Activated T-helper 2 cell treated with anti-CD3 and anti-CD28 coated beads, Interferon-gamma antibody, Interleukin-2, Interleukin-4, amounts not matched to agents 10 μg/mL and 5 μg/mL and 100 μg/mL, durations not matched to agents 14 hours and 24 hours and 36 hours (primary cell): ENCODE measurements around the gene ZNF423. TPM values are rescaled to one million over a fixed set of nuclear protein-coding genes. Genes with fewer than 3 reads are reported as not detected.
"Not testable (repeated sequence)": the region's sequence is repeated elsewhere in the genome, so short reads cannot be mapped to it uniquely, and the experiment has no call there.

Experiments used
- DNase-seq: peaks from one replicate; pipeline ENCODE4 v3.0.0; 2021; ENCODE audit warnings: low spot score
- H3K27ac Mint-ChIP-seq: one replicate; pipeline ENCODE4 v1.8.0; 2021; ENCODE audit warnings: mixed read lengths
- H3K27me3 Mint-ChIP-seq: one replicate; pipeline ENCODE4 v1.8.0; 2021; ENCODE audit warnings: low read depth, mixed read lengths
- H3K36me3 Mint-ChIP-seq: one replicate; pipeline ENCODE4 v1.8.0; 2021; ENCODE audit warnings: low read depth, mixed read lengths
- H3K4me1 Mint-ChIP-seq: one replicate; pipeline ENCODE4 v1.8.0; 2021; ENCODE audit warnings: low read depth, mixed read lengths
- H3K4me3 Mint-ChIP-seq: one replicate; pipeline ENCODE4 v1.8.0; 2021; ENCODE audit warnings: low read depth, mild to moderate bottlenecking, moderate library complexity, mixed read lengths
- H3K9me3 Mint-ChIP-seq: one replicate; pipeline ENCODE4 v1.8.0; 2021; ENCODE audit warnings: mixed read lengths
- intact Hi-C: fragments of 100-400 bp; cut with micrococcal nuclease; formaldehyde crosslinking; loops from one replicate; pipeline ENCODE4 v1.15.1; 2023
- total RNA-seq: library from RNA; stranded (reverse); gene quantifications from 2 replicates; pipeline ENCODE4 v1.2.3, GENCODE V29; 2022

ZNF423 gene
- total RNA-seq, 1 donor from 2014 or later, result not detected

DNA sequence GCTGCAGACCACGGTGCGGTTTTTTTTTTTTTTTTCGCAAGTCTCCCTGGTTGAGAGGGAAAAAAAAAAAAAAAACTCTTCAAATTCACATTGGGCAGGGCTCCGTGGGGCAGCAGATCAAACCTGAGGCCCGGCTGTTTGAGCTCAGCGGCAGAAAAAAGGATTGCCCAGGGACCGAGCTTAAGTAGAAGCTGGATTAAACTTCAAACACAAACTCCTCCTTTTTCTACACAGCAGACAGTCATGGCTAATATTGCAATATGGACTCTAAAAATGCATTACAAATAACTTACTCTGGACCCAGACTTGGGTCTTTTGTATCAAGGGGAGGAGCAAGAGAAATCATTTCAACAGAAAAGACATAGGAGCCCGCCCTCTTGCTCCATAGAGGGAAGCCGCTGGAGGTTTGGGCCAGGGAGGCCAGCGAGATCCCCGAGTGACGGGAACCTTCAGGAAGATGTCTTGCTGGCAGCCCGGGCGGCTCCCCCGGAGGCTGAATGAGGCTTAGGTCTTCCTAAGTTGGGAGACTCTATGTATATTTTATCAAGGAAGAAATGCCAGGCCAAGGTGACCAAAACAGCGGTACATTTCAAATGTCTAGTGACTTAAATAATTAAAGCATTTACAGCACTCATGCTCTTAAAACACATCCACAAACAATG lies 167.7 kb downstream of the ZNF423 start:
- Mint-ChIP-seq H3K36me3 (no peaks in the 10 kb centered on the region), H3K27ac (no peak overlapping the region), H3K4me3 (no peak overlapping the region), H3K4me1 (no peaks in the 10 kb centered on the region), H3K9me3 (no peaks in the 10 kb centered on the region), H3K27me3 (peaks cover 4% of the 10 kb centered on the region)
- intact Hi-C loops, result no loop called here
- no peak for DNase-seq

DNA sequence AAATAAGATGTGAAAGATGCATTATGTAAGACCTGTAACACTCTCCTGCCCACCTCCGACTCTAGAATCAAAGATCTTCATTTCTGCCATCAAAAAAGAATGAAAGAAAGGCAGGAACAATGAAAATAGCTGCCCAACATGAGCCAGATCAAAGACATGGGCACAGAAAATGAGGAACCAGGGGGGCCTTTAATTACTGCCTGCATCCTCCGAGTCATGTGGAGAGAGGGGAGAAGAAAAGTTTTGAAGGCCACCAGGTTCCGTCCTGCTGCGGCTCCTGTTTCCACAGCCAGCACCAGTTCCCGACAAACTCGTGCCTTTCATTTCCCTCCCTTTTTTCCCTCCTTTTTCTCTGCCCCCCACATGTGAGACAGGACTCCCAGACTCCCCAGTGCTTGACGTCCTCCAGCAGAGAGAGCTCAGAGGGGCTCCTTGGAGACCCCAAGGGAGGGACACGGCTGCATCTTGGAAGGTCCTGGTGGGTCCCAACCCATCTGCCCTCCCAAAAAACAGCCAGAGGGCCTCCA lies 168.4 kb downstream of the ZNF423 start:
- H3K36me3 Mint-ChIP-seq, result no peaks in the 10 kb centered on the region
- H3K4me1 Mint-ChIP-seq, result no peaks in the 10 kb centered on the region
- no peak overlapping the region for H3K4me3 Mint-ChIP-seq
- H3K9me3 Mint-ChIP-seq, result no peaks in the 10 kb centered on the region
- H3K27ac Mint-ChIP-seq, result no peak overlapping the region
- DNase-seq, result no peak
- peaks cover 4% of the 10 kb centered on the region for H3K27me3 Mint-ChIP-seq
- intact Hi-C loops, result no loop called here

DNA sequence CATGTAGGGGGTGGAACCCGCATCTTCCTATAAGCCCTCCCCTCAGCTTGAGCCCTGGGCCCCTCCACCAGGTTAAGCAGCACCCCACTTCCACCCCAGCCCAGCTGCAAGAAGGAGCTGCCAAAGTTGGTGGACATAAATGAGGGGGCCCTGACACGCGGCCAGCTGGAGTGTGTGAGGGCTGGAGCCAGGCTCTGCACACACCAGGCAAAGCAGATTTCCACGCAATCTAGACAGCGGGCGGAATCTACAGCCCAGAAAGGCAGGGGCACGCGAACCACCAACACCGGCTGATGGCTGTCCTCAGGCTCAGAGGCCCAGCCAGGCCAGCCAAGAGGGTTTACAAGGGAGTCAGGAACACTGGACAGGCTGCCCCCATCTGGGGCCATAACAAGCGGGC lies 171.2 kb downstream of the ZNF423 start:
- Mint-ChIP-seq H3K27me3 (peaks cover 4% of the 10 kb centered on the region), H3K4me1 (no peaks in the 10 kb centered on the region), H3K4me3 (no peak overlapping the region), H3K36me3 (no peaks in the 10 kb centered on the region), H3K9me3 (no peaks in the 10 kb centered on the region), H3K27ac (no peak overlapping the region)
- no peak for DNase-seq
- intact Hi-C loops, result no loop called here

- Mint-ChIP-seq H3K4me1 (no peaks in the 10 kb centered on the region), H3K27ac (no peak overlapping the region), H3K4me3 (no peak overlapping the region), H3K36me3 (no peaks in the 10 kb centered on the region), H3K9me3 (no peaks in the 10 kb centered on the region), H3K27me3 (peaks cover 3% of the 10 kb centered on the region)
- intact Hi-C loops, result no loop called here
- no peak for DNase-seq
These were observed 173.2 kb downstream of the ZNF423 start for GRCh38 chr16:49682577-49683165.

- intact Hi-C loops, result no loop called here
- H3K9me3 Mint-ChIP-seq, result no peaks in the 10 kb centered on the region
- no peak for DNase-seq
- no peaks in the 10 kb centered on the region for H3K36me3 Mint-ChIP-seq
- no peak overlapping the region for H3K27ac Mint-ChIP-seq
- no peaks in the 10 kb centered on the region for H3K4me1 Mint-ChIP-seq
- no peak overlapping the region for H3K4me3 Mint-ChIP-seq
- H3K27me3 Mint-ChIP-seq, result no peaks in the 10 kb centered on the region
These were observed 174.6 kb downstream of the ZNF423 start for GRCh38 chr16:49681217-49681883.

DNA sequence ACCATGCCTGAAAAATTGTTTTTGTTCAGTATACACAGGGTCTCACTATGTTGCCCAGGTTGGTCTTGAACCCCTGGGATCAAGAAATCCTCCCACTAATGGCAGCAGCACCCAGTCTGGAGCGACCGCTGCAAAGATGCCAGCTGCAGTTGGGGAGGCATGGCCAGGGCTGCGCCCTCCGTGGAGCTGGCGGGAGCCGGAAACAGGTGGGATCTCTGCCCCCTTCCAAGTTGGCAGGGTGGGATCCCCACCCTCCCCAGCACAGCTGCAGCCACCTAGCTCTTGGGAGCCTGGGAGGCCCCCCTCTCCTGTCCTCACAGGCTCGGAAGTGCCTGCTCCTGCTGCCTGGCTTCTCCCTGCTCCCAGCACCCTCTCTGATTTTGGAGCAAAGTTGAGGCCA lies 176.8 kb downstream of the ZNF423 start:
- Mint-ChIP-seq H3K27me3 (no peaks in the 10 kb centered on the region), H3K36me3 (no peaks in the 10 kb centered on the region), H3K4me3 (no peak overlapping the region), H3K9me3 (no peaks in the 10 kb centered on the region), H3K4me1 (no peaks in the 10 kb centered on the region), H3K27ac (no peak overlapping the region)
- intact Hi-C loops, result no loop called here
- DNase-seq, result no peak

DNA sequence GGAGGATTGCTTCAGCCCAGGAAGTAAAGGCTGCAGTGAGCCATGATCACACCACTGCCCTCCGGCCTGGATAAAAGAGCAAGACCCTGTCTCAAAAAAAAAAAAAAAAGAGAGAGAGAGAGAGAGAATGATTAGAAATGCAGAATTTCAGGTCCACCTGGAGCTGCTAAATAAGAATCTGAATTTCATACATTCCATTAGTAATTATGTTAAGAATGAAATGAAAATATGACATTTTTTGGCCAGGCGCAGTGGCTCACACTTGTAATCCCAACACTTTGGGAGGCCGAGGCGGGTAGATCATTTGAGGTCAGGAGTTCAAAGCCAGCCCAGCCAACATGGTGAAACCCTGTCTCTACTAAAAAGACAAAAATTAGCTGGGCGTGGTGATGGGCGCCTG lies 178.3 kb downstream of the ZNF423 start:
- H3K27me3 Mint-ChIP-seq, H3K27ac Mint-ChIP-seq, H3K4me1 Mint-ChIP-seq, H3K36me3 Mint-ChIP-seq, H3K4me3 Mint-ChIP-seq, DNase-seq, intact Hi-C loops, H3K9me3 Mint-ChIP-seq: not testable (repeated sequence)

GRCh38 chr16:49675413-49675812 lies 180.5 kb downstream of the ZNF423 start:
- H3K9me3 Mint-ChIP-seq, result no peaks in the 10 kb centered on the region
- H3K4me3 Mint-ChIP-seq, result no peak overlapping the region
- H3K36me3 Mint-ChIP-seq, result no peaks in the 10 kb centered on the region
- no peak for DNase-seq
- no peaks in the 10 kb centered on the region for H3K4me1 Mint-ChIP-seq
- intact Hi-C loops, result no loop called here
- H3K27me3 Mint-ChIP-seq, result no peaks in the 10 kb centered on the region
- H3K27ac Mint-ChIP-seq, result no peak overlapping the region

DNA sequence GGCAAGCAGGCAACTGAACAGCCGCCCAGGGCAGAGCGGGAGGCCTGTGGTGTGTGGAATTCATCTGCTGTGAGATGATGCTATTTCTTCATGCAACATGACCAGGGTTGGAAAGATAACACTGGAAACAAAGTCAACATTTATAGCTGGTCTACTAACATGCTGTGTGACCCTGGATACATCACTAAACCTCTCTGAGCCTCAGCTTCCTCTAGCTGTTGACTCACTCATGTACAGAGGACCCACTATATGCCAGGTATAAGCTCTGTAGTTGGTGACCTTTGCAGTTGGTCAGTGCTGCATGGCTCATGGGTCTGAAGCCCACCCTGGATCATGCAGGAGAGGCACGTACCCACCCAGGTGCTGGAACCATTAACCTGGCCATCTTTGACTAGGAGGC lies 180.9 kb downstream of the ZNF423 start:
- no peaks in the 10 kb centered on the region for H3K9me3 Mint-ChIP-seq
- no peaks in the 10 kb centered on the region for H3K27me3 Mint-ChIP-seq
- no peak overlapping the region for H3K4me3 Mint-ChIP-seq
- no peaks in the 10 kb centered on the region for H3K4me1 Mint-ChIP-seq
- no peak for DNase-seq
- intact Hi-C loops, result no loop called here
- H3K36me3 Mint-ChIP-seq, result no peaks in the 10 kb centered on the region
- no peak overlapping the region for H3K27ac Mint-ChIP-seq

DNA sequence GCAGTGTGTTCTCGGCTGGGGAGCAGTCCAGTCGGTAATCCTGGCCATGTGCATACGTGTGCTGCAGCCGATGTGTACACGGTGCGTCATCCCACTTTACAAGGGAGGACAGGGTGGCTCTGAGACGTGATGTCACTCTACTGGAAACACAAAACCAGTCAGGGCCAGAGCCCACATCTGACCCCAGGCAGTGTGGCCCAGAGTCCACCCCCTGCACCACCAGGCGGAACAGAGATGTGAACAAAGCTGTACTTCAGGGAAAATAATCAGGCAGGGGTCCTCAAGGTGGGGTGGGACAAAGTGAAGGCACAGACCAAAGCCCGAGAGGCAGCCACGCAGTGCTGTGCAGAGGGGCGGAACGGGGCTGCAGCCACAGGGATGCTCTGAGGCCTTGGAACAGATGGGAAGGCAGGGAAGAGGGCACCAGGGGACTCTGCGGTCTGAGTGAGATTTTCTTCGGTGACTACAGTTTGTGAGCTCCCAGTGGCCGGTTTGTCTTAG lies 181.5 kb downstream of the ZNF423 start:
- H3K4me3 Mint-ChIP-seq, result no peak overlapping the region
- intact Hi-C loops, result no loop called here

DNA sequence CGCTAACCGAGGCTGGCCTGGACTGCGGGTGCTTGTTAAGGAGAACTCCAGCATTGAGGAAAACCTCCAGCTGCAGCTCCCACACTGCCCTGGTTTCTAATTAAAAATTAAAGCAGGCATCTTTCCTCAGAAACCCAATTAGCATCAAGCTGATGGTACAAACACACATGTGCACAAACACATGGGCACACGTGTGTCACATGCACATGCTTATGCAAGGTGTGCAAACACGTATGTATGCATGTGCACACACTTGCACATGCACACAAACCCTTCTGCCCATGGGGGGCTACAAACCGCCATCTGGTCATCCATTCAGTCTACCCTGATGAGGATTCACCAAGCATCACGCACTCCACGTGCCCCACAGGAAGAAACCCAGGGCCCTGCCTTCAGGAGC lies 182.5 kb downstream of the ZNF423 start:
- no peak overlapping the region for H3K27ac Mint-ChIP-seq
- intact Hi-C loops, result no loop called here
- no peaks in the 10 kb centered on the region for H3K27me3 Mint-ChIP-seq
- DNase-seq, result no peak
- no peak overlapping the region for H3K4me3 Mint-ChIP-seq
- no peaks in the 10 kb centered on the region for H3K9me3 Mint-ChIP-seq
- H3K4me1 Mint-ChIP-seq, result no peaks in the 10 kb centered on the region
- no peaks in the 10 kb centered on the region for H3K36me3 Mint-ChIP-seq

More for the DNA sequence above, 181.5 kb downstream of the ZNF423 start:
- Mint-ChIP-seq H3K27me3 (no peaks in the 10 kb centered on the region), H3K36me3 (no peaks in the 10 kb centered on the region), H3K9me3 (no peaks in the 10 kb centered on the region), H3K27ac (no peak overlapping the region), H3K4me1 (no peaks in the 10 kb centered on the region)
- DNase-seq, result no peak

- intact Hi-C loops, result no loop called here
- no peak overlapping the region for H3K4me3 Mint-ChIP-seq
- DNase-seq, result no peak
- no peaks in the 10 kb centered on the region for H3K36me3 Mint-ChIP-seq
- no peak overlapping the region for H3K27ac Mint-ChIP-seq
- H3K4me1 Mint-ChIP-seq, result no peaks in the 10 kb centered on the region
- no peaks in the 10 kb centered on the region for H3K9me3 Mint-ChIP-seq
- H3K27me3 Mint-ChIP-seq, result no peaks in the 10 kb centered on the region
These were observed 183.2 kb downstream of the ZNF423 start for GRCh38 chr16:49672753-49673152.

GRCh38 chr16:49671333-49671732 lies 184.6 kb downstream of the ZNF423 start:
- no peaks in the 10 kb centered on the region for H3K4me1 Mint-ChIP-seq
- intact Hi-C loops, result no loop called here
- no peak overlapping the region for H3K27ac Mint-ChIP-seq
- H3K36me3 Mint-ChIP-seq, result no peaks in the 10 kb centered on the region
- no peaks in the 10 kb centered on the region for H3K27me3 Mint-ChIP-seq
- no peak for DNase-seq
- H3K9me3 Mint-ChIP-seq, result no peaks in the 10 kb centered on the region
- H3K4me3 Mint-ChIP-seq, result no peak overlapping the region
